Ishikawa (cell line): ENCODE measurements around the gene CAMK1D.

ENCODE experiments used
- CEBPB ChIP-seq: IDR thresholded peaks from 2 replicates; pipeline ENCODE4 v1.6.1; 2012
- CREB1 ChIP-seq: IDR thresholded peaks from 2 replicates; pipeline ENCODE4 v1.6.1; 2012; ENCODE audit warnings: low read depth
- EGR1 ChIP-seq: IDR thresholded peaks from 2 replicates; pipeline ENCODE4 v1.6.1; 2012
- EP300 ChIP-seq: IDR thresholded peaks from 2 replicates; pipeline ENCODE4 v1.6.1; 2012; ENCODE audit warnings: borderline replicate concordance
- FOXM1 ChIP-seq: IDR thresholded peaks from 2 replicates; pipeline ENCODE4 v1.6.1; 2012; ENCODE audit warnings: low read depth, borderline replicate concordance
- MAX ChIP-seq: IDR thresholded peaks from 2 replicates; pipeline ENCODE4 v1.6.1; 2012
- NFIC ChIP-seq: IDR thresholded peaks from 2 replicates; pipeline ENCODE4 v1.6.1; 2012
- RAD21 ChIP-seq: IDR thresholded peaks from 2 replicates; pipeline ENCODE4 v1.6.1; 2012; ENCODE audit warnings: low read depth
- REST ChIP-seq: IDR thresholded peaks from 2 replicates; pipeline ENCODE4 v1.6.1; 2012; ENCODE audit warnings: low read depth, mild to moderate bottlenecking
- TAF1 ChIP-seq: IDR thresholded peaks from 2 replicates; pipeline ENCODE4 v1.6.1; 2012; ENCODE audit warnings: low read depth, mild to moderate bottlenecking
- TCF12 ChIP-seq: IDR thresholded peaks from 2 replicates; pipeline ENCODE4 v1.6.1; 2012; ENCODE audit warnings: low read depth
- TEAD4 ChIP-seq: IDR thresholded peaks from 2 replicates; pipeline ENCODE4 v1.6.1; 2012
- USF1 ChIP-seq: IDR thresholded peaks from 2 replicates; pipeline ENCODE4 v1.6.1; 2012
- YY1 ChIP-seq: IDR thresholded peaks from 2 replicates; pipeline ENCODE4 v1.6.1; 2012; ENCODE audit warnings: low read depth
- ZBTB7A ChIP-seq: IDR thresholded peaks from 2 replicates; pipeline ENCODE4 v1.6.1; 2012; ENCODE audit warnings: low read depth

The CAMK1D gene

GRCh38 chr10:12459340-12459739 lies 110.0 kb downstream of the CAMK1D start:
- TF ChIP-seq TAF1, result no peak

- TF ChIP-seq MAX (no peak), RAD21 (no peak)
These were observed 110.4 kb downstream of the CAMK1D start for GRCh38 chr10:12459762-12460161.

- no peak for TF ChIP-seq RAD21
These were observed 114.1 kb downstream of the CAMK1D start for GRCh38 chr10:12463459-12463838.

GRCh38 chr10:12465385-12466136 lies 116.2 kb downstream of the CAMK1D start:
- TF ChIP-seq USF1 (no peak), RAD21 (no peak), EGR1 (no peak), MAX (no peak), CEBPB (no peak), YY1 (no peak), TEAD4 (no peak), NFIC (no peak), CREB1 (no peak), TCF12 (no peak)

GRCh38 chr10:12466704-12467305 lies 117.5 kb downstream of the CAMK1D start:
- TF ChIP-seq EGR1 (no peak), CREB1 (no peak), FOXM1 (no peak), TAF1 (no peak), TCF12 (no peak), EP300 (no peak), MAX (no peak), TEAD4 (no peak), USF1 (no peak), YY1 (no peak), CEBPB (no peak), NFIC (no peak), REST (no peak), RAD21 (no peak), ZBTB7A (no peak)

- TF ChIP-seq ZBTB7A (no peak), CEBPB (no peak)
These were observed 120.0 kb downstream of the CAMK1D start for GRCh38 chr10:12469345-12469744.

GRCh38 chr10:12470719-12471118 lies 121.4 kb downstream of the CAMK1D start:
- TF ChIP-seq MAX (no peak), EGR1 (no peak), YY1 (no peak), CEBPB (no peak), CREB1 (no peak), TEAD4 (no peak), ZBTB7A (no peak), RAD21 (no peak), NFIC (no peak), EP300 (no peak), TCF12 (no peak), USF1 (no peak), FOXM1 (no peak), REST (no peak), TAF1 (no peak)
